Activated CD8-positive, alpha-beta T cell treated with anti-CD3 and anti-CD28 coated beads for 36 hours (primary cell): ENCODE results near the gene ERFL. TPM values are rescaled to one million over a fixed set of nuclear protein-coding genes. Genes with fewer than 3 reads are reported as not detected.

ENCODE experiments used
- ATAC-seq: fragments of 200-7000 bp; cut with Tn5 transposase; one replicate; pipeline ENCODE4 v1.10.0; 2021; ENCODE audit warnings: mild to moderate bottlenecking, moderate library complexity
- CTCF ChIA-PET: fragments of 350-600 bp; sonication (Branson Sonifier 250); formaldehyde crosslinking; loops from one replicate; lab custom pipeline; 2021; ENCODE audit warnings: antibody characterized with exemption; lab: Charles Lee
- POLR2A ChIA-PET: fragments of 350-600 bp; sonication (Branson Sonifier 250); formaldehyde crosslinking; loops from one replicate; lab custom pipeline; 2021; ENCODE audit warnings: antibody characterized with exemption; lab: Charles Lee
- DNase-seq: peaks from one replicate; pipeline ENCODE4 v3.0.0-alpha.2; 2020
- H3K27ac Mint-ChIP-seq: one replicate; pipeline ENCODE4 v1.8.0; 2021; ENCODE audit warnings: mild to moderate bottlenecking, mixed read lengths
- H3K27me3 Mint-ChIP-seq: one replicate; pipeline ENCODE4 v1.8.0; 2021; ENCODE audit warnings: mixed read lengths
- H3K36me3 Mint-ChIP-seq: one replicate; pipeline ENCODE4 v1.8.0; 2021; ENCODE audit warnings: low read depth, mixed read lengths
- H3K4me1 Mint-ChIP-seq: one replicate; pipeline ENCODE4 v1.8.0; 2021; ENCODE audit warnings: low read depth, mixed read lengths
- H3K4me3 Mint-ChIP-seq: one replicate; pipeline ENCODE4 v1.8.0; 2021; ENCODE audit warnings: mild to moderate bottlenecking, moderate library complexity, mixed read lengths
- H3K9me3 Mint-ChIP-seq: one replicate; pipeline ENCODE4 v1.8.0; 2021; ENCODE audit warnings: mixed read lengths
- intact Hi-C: fragments of 100-400 bp; cut with micrococcal nuclease; formaldehyde crosslinking; loops from one replicate; pipeline ENCODE4 v1.10.0; 2022
- total RNA-seq, 2 experiments: library from RNA; stranded (reverse); gene quantifications; one replicate each; pipeline ENCODE4 v1.2.3, GENCODE V29; 2021
- TF ChIP-seq, protein P1 (sequence below): fragments of 200-600 bp; IDR thresholded peaks from one replicate; pipeline ENCODE4 v1.8.0; 2022; ENCODE audit warnings: antibody characterized with exemption, mild to moderate bottlenecking

ERFL gene
- total RNA-seq, 2 experiments from 2014 or later, result 1.5 to 1.6 TPM

GRCh38 chr19:41959056-41960053 lies 31.1 kb upstream of the ERFL start, which contains the start of gene RABAC1:
TSS of gene RABAC1 (minus strand) at chr19:41959321. CDS start at chr19:41959292, 29 bp downstream.
- TF ChIP-seq, protein P1, sequence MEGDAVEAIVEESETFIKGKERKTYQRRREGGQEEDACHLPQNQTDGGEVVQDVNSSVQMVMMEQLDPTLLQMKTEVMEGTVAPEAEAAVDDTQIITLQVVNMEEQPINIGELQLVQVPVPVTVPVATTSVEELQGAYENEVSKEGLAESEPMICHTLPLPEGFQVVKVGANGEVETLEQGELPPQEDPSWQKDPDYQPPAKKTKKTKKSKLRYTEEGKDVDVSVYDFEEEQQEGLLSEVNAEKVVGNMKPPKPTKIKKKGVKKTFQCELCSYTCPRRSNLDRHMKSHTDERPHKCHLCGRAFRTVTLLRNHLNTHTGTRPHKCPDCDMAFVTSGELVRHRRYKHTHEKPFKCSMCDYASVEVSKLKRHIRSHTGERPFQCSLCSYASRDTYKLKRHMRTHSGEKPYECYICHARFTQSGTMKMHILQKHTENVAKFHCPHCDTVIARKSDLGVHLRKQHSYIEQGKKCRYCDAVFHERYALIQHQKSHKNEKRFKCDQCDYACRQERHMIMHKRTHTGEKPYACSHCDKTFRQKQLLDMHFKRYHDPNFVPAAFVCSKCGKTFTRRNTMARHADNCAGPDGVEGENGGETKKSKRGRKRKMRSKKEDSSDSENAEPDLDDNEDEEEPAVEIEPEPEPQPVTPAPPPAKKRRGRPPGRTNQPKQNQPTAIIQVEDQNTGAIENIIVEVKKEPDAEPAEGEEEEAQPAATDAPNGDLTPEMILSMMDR, result peak; percentile 55
- POLR2A ChIA-PET, result interaction anchor here (0.9 to 3.9 kb wide), 13 partner anchors 12 to 121 kb away, joined by 3 to 37 read pairs (median 7); partner anchors contain the start of genes ARHGEF1 and RPS19
- intact Hi-C loops, result no loop called here
- Mint-ChIP-seq H3K4me3 (peak within 1 kb of the TSS; percentile 82), H3K9me3 (no peaks in the 10 kb centered on the region), H3K27me3 (no peaks in the 10 kb centered on the region), H3K4me1 (peaks cover 16% of the 10 kb centered on the region), H3K27ac (peak within 1 kb of the TSS; percentile 84), H3K36me3 (peaks cover 1% of the 10 kb centered on the region)
- CTCF ChIA-PET, result interaction anchor here (0.8 to 4.6 kb wide), 7 partner anchors 16 to 165 kb away, joined by 3 to 33 read pairs (median 10); partner anchors contain the start of genes ERFL and RPS19
- peak; percentile 94 for DNase-seq
- ATAC-seq, result peak; percentile 89

DNA sequence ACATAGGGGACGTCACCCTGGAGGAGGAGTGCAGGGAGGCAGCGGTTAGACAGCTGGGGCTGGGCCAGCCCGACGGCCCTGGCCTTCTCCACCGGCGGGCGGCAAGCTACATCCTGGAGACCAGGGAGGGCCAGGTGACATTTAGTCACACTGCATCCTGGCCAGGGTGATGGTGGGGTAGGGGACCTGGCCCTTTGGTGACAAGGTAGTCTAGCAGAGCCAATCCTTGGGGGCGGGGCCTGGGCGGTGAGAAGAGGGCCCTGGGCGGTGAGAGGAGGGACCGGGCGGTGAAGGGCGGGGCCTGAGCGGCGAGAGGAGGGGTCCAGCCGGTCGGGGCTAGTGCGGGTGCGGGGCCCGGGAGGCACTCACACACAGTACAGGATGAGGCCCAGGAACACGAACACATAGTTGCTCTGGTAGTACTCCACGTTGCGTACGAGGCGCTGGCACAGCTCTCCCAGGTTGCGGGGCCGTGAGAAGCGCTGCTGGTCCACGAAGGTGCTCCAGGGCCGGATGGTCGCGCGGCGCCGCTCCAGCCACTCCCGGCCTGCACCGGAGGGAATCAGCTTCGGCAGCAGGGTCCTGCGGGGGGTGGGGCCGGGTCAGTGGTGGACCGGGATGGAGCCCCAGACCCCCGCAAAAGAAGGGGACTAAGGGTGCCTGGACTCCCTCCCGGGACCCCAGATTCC lies 30.3 kb upstream of the ERFL start:
- no peaks in the 10 kb centered on the region for H3K27me3 Mint-ChIP-seq
- H3K36me3 Mint-ChIP-seq, result peaks cover 1% of the 10 kb centered on the region
- no peaks in the 10 kb centered on the region for H3K9me3 Mint-ChIP-seq
- peak overlapping the region; percentile 82 for H3K4me3 Mint-ChIP-seq
- peak overlapping the region; percentile 78 for H3K27ac Mint-ChIP-seq
- POLR2A ChIA-PET, result interaction anchor here (0.9 to 3.9 kb wide), 17 partner anchors 10 to 120 kb away, joined by 3 to 37 read pairs (median 4); partner anchors contain the start of genes ARHGEF1 and RPS19
- CTCF ChIA-PET, result interaction anchor here (0.8 to 4.6 kb wide), 14 partner anchors 11 to 164 kb away, joined by 3 to 33 read pairs (median 5); partner anchors contain the start of genes CD79A, CEACAM3, ERFL and RPS19
- peaks cover 16% of the 10 kb centered on the region for H3K4me1 Mint-ChIP-seq
- TF ChIP-seq, protein P1, result no peak
- peak; percentile 75 for ATAC-seq
- DNase-seq, result peak; percentile 91
- intact Hi-C loops, result no loop called here

- POLR2A ChIA-PET, result interaction anchor here (1.1 to 3.9 kb wide), 13 partner anchors 9 to 99 kb away, joined by 3 to 37 read pairs (median 7); partner anchors contain the start of genes ARHGEF1 and RPS19
- Mint-ChIP-seq H3K36me3 (peaks cover 1% of the 10 kb centered on the region), H3K27me3 (no peaks in the 10 kb centered on the region), H3K27ac (peak overlapping the region; percentile 78), H3K9me3 (no peaks in the 10 kb centered on the region), H3K4me3 (peak overlapping the region; percentile 82), H3K4me1 (peaks cover 16% of the 10 kb centered on the region)
- CTCF ChIA-PET, result interaction anchor here (0.6 to 4.6 kb wide), 13 partner anchors 10 to 164 kb away, joined by 3 to 33 read pairs (median 5); partner anchors contain the start of genes CD79A, CEACAM3 and RPS19
- peak; percentile 62 for DNase-seq
- intact Hi-C loops, result no loop called here
- TF ChIP-seq, protein P1, result peak; percentile 27
- ATAC-seq, result peak; percentile 50
Observed at GRCh38 chr19:41957838-41958366, 29.7 kb upstream of the ERFL start.

DNA sequence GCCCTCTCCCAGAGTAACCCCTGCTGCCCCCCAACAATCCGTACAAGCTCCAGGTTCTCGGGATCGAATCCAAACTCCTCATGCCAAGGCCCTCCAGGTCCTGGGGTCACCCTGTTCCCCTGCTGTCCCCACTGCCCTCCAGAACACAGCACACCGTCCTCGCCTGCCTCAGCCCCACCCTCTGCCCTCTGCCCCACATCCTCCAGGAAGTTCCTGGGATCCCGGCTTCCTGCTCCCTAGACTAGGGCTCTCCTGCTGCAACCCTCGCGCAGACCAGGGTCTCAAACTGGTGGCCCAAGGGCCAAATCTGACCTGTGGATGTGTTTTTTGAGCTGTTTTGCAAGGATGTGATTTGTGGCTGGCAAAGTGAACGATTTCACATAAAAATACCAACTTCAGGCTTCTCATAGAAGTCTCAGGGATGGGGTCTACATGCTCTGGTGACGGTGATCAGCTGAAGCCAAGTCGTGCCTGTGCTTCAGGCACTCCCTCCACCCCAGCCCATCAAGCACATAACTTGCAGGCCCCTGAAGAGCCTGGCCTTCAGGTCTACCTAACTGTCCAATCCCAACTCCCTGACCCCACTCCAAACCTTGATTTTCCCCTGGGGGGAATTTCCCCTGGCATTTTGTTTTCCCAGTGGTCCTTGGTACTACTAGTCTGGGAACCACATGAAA lies 29.1 kb upstream of the ERFL start:
- DNase-seq, result no peak
- no peak for ATAC-seq
- intact Hi-C loops, result no loop called here
- ChIA-PET POLR2A (interaction anchor here (0.6 to 3.9 kb wide), 12 partner anchors 8 to 97 kb away, joined by 3 to 37 read pairs (median 7); partner anchors contain the start of genes ARHGEF1 and RPS19), CTCF (interaction anchor here (0.6 to 4.6 kb wide), 12 partner anchors 10 to 164 kb away, joined by 3 to 33 read pairs (median 4); partner anchors contain the start of genes CEACAM3, ERFL and RPS19)
- Mint-ChIP-seq H3K27me3 (no peaks in the 10 kb centered on the region), H3K4me1 (peaks cover 16% of the 10 kb centered on the region), H3K27ac (peak overlapping the region; percentile 78), H3K9me3 (no peaks in the 10 kb centered on the region), H3K36me3 (peaks cover 1% of the 10 kb centered on the region), H3K4me3 (no peak overlapping the region)
- TF ChIP-seq, protein P1, result peak; percentile 76
